Mesenchymal stem cell (in vitro differentiated cells and primary cell): ENCODE measurements around the gene ID2.

Experiments
- DNase-seq: peaks from one replicate; pipeline ENCODE4 v3.0.0-alpha.2; 2013
- H2AFZ ChIP-seq: one replicate; pipeline ENCODE4 v1.6.1; 2013; ENCODE audit warnings: low read depth, mild to moderate bottlenecking, control low read depth, inconsistent platforms, low read length, moderate library complexity
- H2AK5ac ChIP-seq: 2 replicates; pipeline ENCODE4 v1.6.1; 2013; ENCODE audit warnings: low read length, moderate library complexity, mild to moderate bottlenecking, inconsistent platforms; ENCODE audit not compliant: severe bottlenecking
- H2BK120ac ChIP-seq: one replicate; pipeline ENCODE4 v1.6.1; 2013; ENCODE audit warnings: low read depth, mild to moderate bottlenecking, inconsistent platforms, low read length, moderate library complexity
- H2BK12ac ChIP-seq, 2 experiments: one replicate each; pipeline ENCODE4 v1.6.1; 2013; ENCODE audit warnings: inconsistent platforms in 2 of 2, low read length in 2 of 2, mild to moderate bottlenecking in 2 of 2, moderate library complexity in 2 of 2, control low read depth in 1 of 2
- H2BK15ac ChIP-seq: one replicate; pipeline ENCODE4 v1.6.1; 2013; ENCODE audit warnings: mild to moderate bottlenecking, low read depth, inconsistent platforms; ENCODE audit not compliant: poor library complexity, severe bottlenecking
- H2BK5ac ChIP-seq: 2 replicates; pipeline ENCODE4 v1.6.1; 2013; ENCODE audit warnings: low read depth, mild to moderate bottlenecking, low read length, control low read depth, inconsistent platforms; ENCODE audit not compliant: poor library complexity, severe bottlenecking
- H3K14ac ChIP-seq, 2 experiments: one replicate each; pipeline ENCODE4 v1.6.1; 2013; ENCODE audit warnings: inconsistent platforms in 2 of 2, low read length in 2 of 2, control low read depth in 1 of 2, mild to moderate bottlenecking in 1 of 2, moderate library complexity in 1 of 2
- H3K18ac ChIP-seq, 2 experiments: one replicate each; pipeline ENCODE4 v1.6.1; 2013; ENCODE audit warnings: inconsistent platforms in 2 of 2, low read length in 2 of 2, control low read depth in 1 of 2, low read depth in 1 of 2, mild to moderate bottlenecking in 1 of 2
- H3K23ac ChIP-seq, 2 experiments: one replicate each; pipeline ENCODE4 v1.6.1; 2013; ENCODE audit warnings: inconsistent platforms in 2 of 2, low read length in 2 of 2, mild to moderate bottlenecking in 2 of 2, moderate library complexity in 2 of 2, control low read depth in 1 of 2
- H3K27ac ChIP-seq: 2 replicates; pipeline ENCODE4 v1.5.1; 2013; ENCODE audit warnings: mild to moderate bottlenecking, moderate library complexity, low read length, control low read depth, inconsistent platforms; ENCODE audit not compliant: poor library complexity, severe bottlenecking
- H3K27me3 ChIP-seq, 2 experiments: 2 replicates each; pipeline versions ENCODE4 v1.6.1 to v1.7.0; 2013; ENCODE audit warnings: low read length in 2 of 2, mild to moderate bottlenecking in 2 of 2, moderate library complexity in 2 of 2, control low read depth in 1 of 2, inconsistent platforms in 1 of 2; ENCODE audit not compliant: control insufficient read depth in 1 of 2, insufficient read depth in 1 of 2
- H3K36me3 ChIP-seq, 2 experiments: 2 replicates each; pipeline versions ENCODE4 v1.6.1 to v1.7.0; 2013; ENCODE audit warnings: low read length in 2 of 2, control low read depth in 1 of 2, inconsistent platforms in 1 of 2, low read depth in 1 of 2, mild to moderate bottlenecking in 1 of 2; ENCODE audit not compliant: insufficient read depth in 2 of 2, control insufficient read depth in 1 of 2
- H3K4ac ChIP-seq, 2 experiments: one replicate each; pipeline ENCODE4 v1.6.1; 2013; ENCODE audit warnings: inconsistent platforms in 2 of 2, low read length in 2 of 2, mild to moderate bottlenecking in 2 of 2, moderate library complexity in 2 of 2, control low read depth in 1 of 2, low read depth in 1 of 2
- H3K4me1 ChIP-seq: 2 replicates; pipeline ENCODE4 v1.6.1; 2013; ENCODE audit warnings: low read depth, low read length, control low read depth; ENCODE audit not compliant: control insufficient read depth, insufficient read depth
- H3K4me2 ChIP-seq: 2 replicates; pipeline ENCODE4 v1.6.1; 2013; ENCODE audit warnings: low read length, mild to moderate bottlenecking, inconsistent platforms; ENCODE audit not compliant: poor library complexity, severe bottlenecking
- H3K4me3 ChIP-seq, 2 experiments: 2 replicates each; pipeline versions ENCODE4 v1.5.1 to v1.7.0; 2013; ENCODE audit warnings: low read length in 2 of 2, mild to moderate bottlenecking in 2 of 2, control low read depth in 1 of 2, low read depth in 1 of 2; ENCODE audit not compliant: insufficient read depth in 1 of 2
- H3K79me1 ChIP-seq: replicated peaks from 2 replicates; pipeline ENCODE4 v1.6.1; 2013; ENCODE audit warnings: mild to moderate bottlenecking, control low read depth, low read length, inconsistent platforms; ENCODE audit not compliant: poor library complexity, severe bottlenecking
- H3K9ac ChIP-seq: 2 replicates; pipeline ENCODE4 v1.7.0; 2013; ENCODE audit warnings: mild to moderate bottlenecking, low read length, moderate library complexity
- H3K9me3 ChIP-seq: 2 replicates; pipeline ENCODE4 v1.7.0; 2013; ENCODE audit warnings: mild to moderate bottlenecking, low read length; ENCODE audit not compliant: control insufficient read depth
- H4K8ac ChIP-seq: one replicate; pipeline ENCODE4 v1.6.1; 2013; ENCODE audit warnings: inconsistent platforms, mild to moderate bottlenecking, low read length, moderate library complexity
- H4K91ac ChIP-seq: one replicate; pipeline ENCODE4 v1.6.1; 2013; ENCODE audit warnings: mild to moderate bottlenecking, low read length, inconsistent platforms
- WGBS: methylation state at CpG from one replicate; pipeline ENCODE4 v1.1.7; 2013; ENCODE audit warnings: mixed read lengths; 5-methylcytosine and 5-hydroxymethylcytosine counted together

Gene ID2

DNA sequence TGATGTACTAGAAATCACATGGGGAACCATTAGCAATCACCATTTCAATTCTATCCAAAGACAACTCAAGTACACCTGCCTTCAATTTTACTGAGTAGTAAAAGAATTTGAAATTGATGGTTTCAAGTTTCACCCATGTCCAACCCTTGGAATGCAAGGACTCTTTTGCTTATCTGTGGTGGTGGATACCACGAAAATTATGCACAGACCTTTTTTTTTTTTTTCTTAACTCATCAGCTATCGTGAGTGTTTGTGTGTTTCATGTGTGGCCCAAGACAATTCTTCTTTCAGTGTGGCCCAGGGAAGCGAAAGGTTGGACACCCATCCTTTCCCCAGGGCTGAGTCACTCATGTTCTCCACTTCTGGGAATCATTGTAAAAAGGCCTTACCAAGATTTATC is 23.1 kb downstream of the ID2 start:
- no peak for DNase-seq
- H3K4me1 ChIP-seq = no peaks in the 10 kb centered on the region
- H3K9ac ChIP-seq = no peak overlapping the region
- H3K27me3 ChIP-seq = no peaks in the 10 kb centered on the region
- no peak overlapping the region for H3K14ac ChIP-seq
- H3K4me2 ChIP-seq = no peak overlapping the region
- no peak overlapping the region for H2BK12ac ChIP-seq
- H3K4me3 ChIP-seq = no peak overlapping the region
- no peak overlapping the region for H2BK15ac ChIP-seq
- no peak overlapping the region for H3K18ac ChIP-seq
- no peak overlapping the region for H3K23ac ChIP-seq
- H3K4ac ChIP-seq = no peak overlapping the region
- no peak overlapping the region for H2AK5ac ChIP-seq
- WGBS = 100% methylated on average over 2 of the region's 3 CpGs
- no peak overlapping the region for H4K91ac ChIP-seq
- no peak overlapping the region for H2BK5ac ChIP-seq
- no peak overlapping the region for H2BK120ac ChIP-seq
- no peak overlapping the region for H2AFZ ChIP-seq
- H3K79me1 ChIP-seq = no peaks in the 10 kb centered on the region
- H4K8ac ChIP-seq = no peak overlapping the region
- no peaks in the 10 kb centered on the region for H3K9me3 ChIP-seq
- H3K27ac ChIP-seq = no peak overlapping the region
- H3K36me3 ChIP-seq = no peaks in the 10 kb centered on the region

GRCh38 chr2:8709611-8710010 is 27.8 kb downstream of the ID2 start:
- Histone ChIP-seq H2AFZ (no peak overlapping the region), H2BK5ac (no peak overlapping the region), H2AK5ac (no peak overlapping the region), H3K79me1 (no peaks in the 10 kb centered on the region), H2BK12ac (no peak overlapping the region), H3K9me3 (no peaks in the 10 kb centered on the region), H3K4me1 (no peaks in the 10 kb centered on the region), H2BK120ac (no peak overlapping the region), H3K4ac (no peak overlapping the region), H3K27me3 (no peaks in the 10 kb centered on the region), H3K4me3 (no peak overlapping the region), H3K36me3 (no peaks in the 10 kb centered on the region), H3K14ac (no peak overlapping the region), H3K27ac (no peak overlapping the region), H4K91ac (no peak overlapping the region), H4K8ac (no peak overlapping the region), H3K9ac (no peak overlapping the region), H3K4me2 (no peak overlapping the region), H2BK15ac (no peak overlapping the region), H3K23ac (no peak overlapping the region), H3K18ac (no peak overlapping the region)
- no peak for DNase-seq
- 88% methylated on average over 14 of the region's 14 CpGs for WGBS

GRCh38 chr2:8710951-8711350 is 29.1 kb downstream of the ID2 start:
- H4K91ac ChIP-seq = no peak overlapping the region
- no peaks in the 10 kb centered on the region for H3K36me3 ChIP-seq
- H3K9me3 ChIP-seq = no peaks in the 10 kb centered on the region
- H2BK5ac ChIP-seq = no peak overlapping the region
- H3K9ac ChIP-seq = no peak overlapping the region
- H3K27ac ChIP-seq = no peak overlapping the region
- no peaks in the 10 kb centered on the region for H3K27me3 ChIP-seq
- no peaks in the 10 kb centered on the region for H3K79me1 ChIP-seq
- no peak overlapping the region for H3K4ac ChIP-seq
- no peak overlapping the region for H3K18ac ChIP-seq
- no peak overlapping the region for H3K14ac ChIP-seq
- no peak overlapping the region for H2AFZ ChIP-seq
- no peak overlapping the region for H3K4me2 ChIP-seq
- H4K8ac ChIP-seq = no peak overlapping the region
- H2BK15ac ChIP-seq = no peak overlapping the region
- H3K4me3 ChIP-seq = no peak overlapping the region
- no peak overlapping the region for H2BK120ac ChIP-seq
- no peak for DNase-seq
- no peak overlapping the region for H2BK12ac ChIP-seq
- H3K23ac ChIP-seq = no peak overlapping the region
- H3K4me1 ChIP-seq = no peaks in the 10 kb centered on the region
- no peak overlapping the region for H2AK5ac ChIP-seq
- WGBS = 86% methylated on average over 3 of the region's 3 CpGs

GRCh38 chr2:8714283-8714682 is 32.4 kb downstream of the ID2 start:
- no peak overlapping the region for H4K8ac ChIP-seq
- no peak overlapping the region for H3K14ac ChIP-seq
- H4K91ac ChIP-seq = no peak overlapping the region
- no peaks in the 10 kb centered on the region for H3K4me1 ChIP-seq
- H3K9ac ChIP-seq = no peak overlapping the region
- H2BK12ac ChIP-seq = no peak overlapping the region
- H3K18ac ChIP-seq = no peak overlapping the region
- H3K27me3 ChIP-seq = no peaks in the 10 kb centered on the region
- H3K23ac ChIP-seq = no peak overlapping the region
- no peak overlapping the region for H2BK120ac ChIP-seq
- no peak overlapping the region for H2AK5ac ChIP-seq
- no peak overlapping the region for H2AFZ ChIP-seq
- H3K79me1 ChIP-seq = no peaks in the 10 kb centered on the region
- 80% methylated on average over 7 of the region's 7 CpGs for WGBS
- H3K4me3 ChIP-seq = no peak overlapping the region
- H3K4me2 ChIP-seq = no peak overlapping the region
- no peak overlapping the region for H2BK5ac ChIP-seq
- H3K4ac ChIP-seq = no peak overlapping the region
- DNase-seq = no peak
- H3K9me3 ChIP-seq = peaks cover 3% of the 10 kb centered on the region
- no peak overlapping the region for H2BK15ac ChIP-seq
- H3K36me3 ChIP-seq = no peaks in the 10 kb centered on the region
- no peak overlapping the region for H3K27ac ChIP-seq
